HG02943 (cell line): ENCODE results near the gene GJA10.

ENCODE experiments used
- ATAC-seq: cut with Tn5 transposase; IDR thresholded peaks from one replicate; pipeline ENCODE4 v1.9.1; 2021; ENCODE audit warnings: mild to moderate bottlenecking, low read depth, moderate library complexity; ENCODE audit not compliant: unreplicated experiment

GJA10 gene

DNA sequence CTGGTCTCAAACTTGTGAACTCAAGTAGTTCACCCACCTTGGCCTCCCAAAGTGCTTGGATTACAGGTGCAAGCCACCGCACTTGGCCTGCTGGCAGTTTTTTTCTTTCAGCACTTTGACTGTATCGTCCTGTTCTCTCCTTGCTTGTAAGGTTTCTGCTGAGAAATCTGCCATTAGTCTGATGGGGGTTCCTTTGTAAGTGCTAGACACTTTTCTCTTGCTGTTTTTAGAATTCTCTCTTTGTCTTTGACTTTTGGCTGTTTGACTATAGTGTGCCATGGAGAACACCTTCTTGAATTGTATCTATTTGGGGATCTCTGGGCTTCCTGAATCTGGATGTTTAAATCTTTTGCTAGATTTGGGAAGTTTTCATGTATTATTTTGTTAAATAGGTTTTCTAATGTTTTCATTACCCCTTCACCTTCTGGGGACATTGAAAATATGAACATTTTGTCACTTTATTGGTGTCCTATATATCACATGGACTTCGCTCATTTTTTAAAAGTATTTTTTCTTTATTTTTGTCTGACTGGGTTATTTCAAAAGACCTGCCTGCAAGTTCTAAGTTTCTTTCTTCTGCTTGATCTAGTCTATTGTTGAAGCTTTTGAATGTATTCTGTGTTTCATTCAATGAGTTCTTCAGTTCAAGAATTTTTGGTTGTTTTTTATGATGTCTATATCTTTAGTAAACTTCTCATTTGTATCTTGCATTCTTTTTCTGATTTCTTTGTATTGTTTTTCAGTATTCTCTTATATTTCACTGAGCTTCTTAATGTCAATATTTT is 22.1 kb downstream of the GJA10 start:
- no peak for ATAC-seq

GRCh38 chr6:89917216-89917615 is 22.9 kb downstream of the GJA10 start:
- ATAC-seq = no peak

DNA sequence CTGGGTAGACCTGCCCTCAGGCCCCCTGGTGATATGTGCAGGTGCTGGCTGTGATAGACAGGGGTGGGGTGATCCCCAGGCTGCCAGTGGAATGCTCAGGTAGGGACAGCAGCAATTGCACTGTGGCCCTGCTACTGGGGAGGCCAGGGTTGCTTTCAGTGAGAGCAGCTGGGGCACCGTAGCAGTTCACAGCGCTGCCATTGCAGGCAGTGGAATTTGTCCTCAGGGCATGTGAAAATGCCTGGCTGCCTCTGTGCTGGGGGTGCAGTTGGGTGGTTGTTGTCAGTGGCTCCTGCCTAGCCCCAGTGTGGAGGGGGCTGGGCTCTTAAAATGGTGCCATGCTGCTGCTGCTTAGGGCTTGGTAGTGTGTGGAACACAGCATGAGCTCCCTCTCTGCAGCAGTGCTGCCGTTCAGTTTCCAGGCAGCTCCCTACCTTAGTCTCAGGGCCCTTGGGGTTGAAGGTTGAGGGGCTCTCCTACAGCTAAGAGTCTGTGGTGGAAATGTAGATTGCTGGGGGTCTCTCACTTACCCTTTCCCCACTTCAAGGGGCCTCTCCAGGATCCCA is 23.6 kb downstream of the GJA10 start:
- no peak for ATAC-seq

DNA sequence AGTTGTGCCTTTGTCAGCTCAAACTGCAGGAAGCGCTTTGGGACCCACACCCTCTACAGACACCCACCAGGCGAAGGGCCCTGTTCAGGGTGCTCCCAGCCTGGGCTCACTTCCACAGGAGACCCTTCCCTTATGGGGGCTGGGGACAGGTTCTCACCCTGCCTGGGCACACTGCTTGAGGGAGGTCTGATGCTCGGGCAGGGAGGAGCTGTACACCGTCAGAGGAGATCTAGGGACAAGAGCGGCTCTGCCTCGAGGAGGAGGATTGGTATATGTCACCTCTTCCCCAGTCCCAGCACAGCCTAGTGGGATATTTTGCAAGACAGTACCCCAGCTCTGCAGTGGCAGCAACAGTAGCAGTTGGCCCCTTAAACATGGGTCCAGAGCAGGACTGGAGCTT is 26.9 kb downstream of the GJA10 start:
- ATAC-seq = no peak

GRCh38 chr6:89921691-89922090 is 27.4 kb downstream of the GJA10 start:
- no peak for ATAC-seq

- ATAC-seq = no peak
Measured at GRCh38 chr6:89924231-89924630, 30.0 kb downstream of the GJA10 start.

DNA sequence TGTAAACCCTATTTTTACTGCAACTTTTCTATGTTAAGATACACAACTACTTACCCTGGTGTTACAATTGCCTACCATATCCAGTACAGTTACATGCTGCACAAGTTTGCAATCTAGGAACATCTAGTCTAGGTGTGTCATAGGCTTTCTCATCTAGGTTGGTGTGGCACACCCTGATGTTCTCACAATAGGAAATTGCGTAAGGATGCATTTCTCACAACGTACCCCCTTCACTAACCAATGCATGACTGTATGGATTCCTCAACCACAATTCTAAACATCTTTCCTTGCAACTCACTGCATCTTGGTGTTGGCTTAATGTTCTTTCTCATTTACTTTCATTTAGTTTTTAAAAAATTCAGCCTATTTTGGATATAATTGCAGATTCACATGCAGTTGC is 31.6 kb downstream of the GJA10 start:
- ATAC-seq = no peak

DNA sequence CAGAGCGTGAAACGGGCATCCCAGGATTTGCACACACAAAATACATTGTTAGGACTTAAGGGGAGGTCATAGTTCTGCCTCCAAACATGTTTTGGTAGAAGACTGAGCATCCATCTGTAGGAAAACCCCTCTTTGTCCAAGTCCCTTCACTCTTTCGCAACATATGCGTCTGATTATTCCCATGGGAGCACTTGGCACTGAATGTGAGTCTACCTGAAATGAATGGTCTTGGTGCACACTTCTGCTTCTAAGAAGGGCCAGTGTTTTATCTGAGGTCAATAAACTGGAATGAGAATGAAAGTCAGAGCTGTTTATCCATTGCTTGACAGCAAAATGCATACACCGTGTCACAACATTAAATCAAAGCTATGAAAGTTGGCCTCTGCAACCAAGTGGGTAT is 33.0 kb downstream of the GJA10 start:
- ATAC-seq = no peak

DNA sequence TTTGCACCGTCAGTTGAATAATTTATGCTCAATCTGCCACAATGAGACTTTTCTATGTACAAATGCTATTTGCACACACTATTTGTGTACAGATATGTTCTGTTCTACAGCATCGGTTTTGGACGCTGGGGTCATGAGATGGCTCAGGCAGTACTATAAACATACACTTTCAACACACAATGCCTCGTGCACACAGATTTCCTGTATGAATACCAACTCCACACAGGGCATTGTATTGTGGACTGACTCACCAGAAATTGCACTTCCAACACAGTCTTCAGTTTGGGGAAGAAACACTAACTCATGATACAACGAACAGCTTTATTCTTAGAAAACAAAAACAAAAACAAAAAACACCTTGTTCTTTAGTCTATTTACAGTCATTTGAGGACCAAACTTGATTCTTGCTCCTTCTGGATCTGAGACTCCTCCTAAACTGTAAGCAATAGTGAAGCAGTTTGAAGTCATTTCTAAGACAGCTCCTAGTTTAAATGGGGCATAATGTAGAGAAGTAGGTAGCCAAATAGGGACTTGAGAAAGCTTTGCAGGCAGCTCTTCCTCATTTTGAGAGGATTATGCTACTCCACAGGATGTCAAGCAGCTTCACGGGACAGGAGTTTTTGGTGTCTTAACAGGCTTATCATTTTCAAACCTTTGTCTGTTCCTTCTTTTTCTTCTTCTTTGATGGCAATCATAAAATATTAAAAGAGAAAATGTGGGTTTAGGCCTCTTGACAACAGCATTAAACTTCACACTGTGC is 33.7 kb downstream of the GJA10 start:
- ATAC-seq = no peak

- ATAC-seq = no peak
Measured at GRCh38 chr6:89928604-89929003, 34.3 kb downstream of the GJA10 start.

- ATAC-seq = no peak
Measured at GRCh38 chr6:89930789-89931188, 36.5 kb downstream of the GJA10 start.

- ATAC-seq = no peak
Measured at GRCh38 chr6:89932245-89932802, 38.1 kb downstream of the GJA10 start.

DNA sequence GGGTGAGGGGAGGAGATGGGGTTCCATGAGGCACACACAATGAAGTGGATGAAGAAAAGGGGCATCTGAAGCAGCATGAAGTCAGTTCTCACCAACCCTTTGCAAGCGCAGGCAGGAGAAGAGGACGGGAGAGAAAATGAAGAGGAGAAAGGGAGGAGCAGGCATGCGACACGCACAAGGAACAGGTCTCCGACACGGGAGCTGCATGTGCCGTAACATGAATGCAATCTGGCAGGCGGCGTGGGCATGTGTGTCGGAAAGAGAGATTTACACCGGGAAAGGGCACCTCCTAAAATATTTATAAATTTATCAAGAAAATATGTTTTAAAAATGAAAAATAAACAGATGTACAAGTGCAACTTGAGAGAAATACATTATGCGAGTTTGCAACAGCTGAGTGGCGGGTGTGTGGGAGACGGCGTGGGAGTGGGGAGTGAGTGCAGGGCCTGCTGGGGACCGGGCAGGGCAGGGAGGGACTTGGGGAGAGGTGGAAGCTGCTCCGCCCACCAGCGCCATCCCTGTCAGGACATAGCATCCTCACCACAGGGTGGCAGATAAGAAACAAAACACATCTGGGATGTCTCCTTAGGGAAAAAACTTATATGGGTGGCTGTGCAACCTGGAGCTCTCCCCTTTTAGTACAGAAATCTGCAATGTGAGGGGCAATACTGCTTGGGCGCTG is 40.6 kb downstream of the GJA10 start:
- ATAC-seq = no peak

DNA sequence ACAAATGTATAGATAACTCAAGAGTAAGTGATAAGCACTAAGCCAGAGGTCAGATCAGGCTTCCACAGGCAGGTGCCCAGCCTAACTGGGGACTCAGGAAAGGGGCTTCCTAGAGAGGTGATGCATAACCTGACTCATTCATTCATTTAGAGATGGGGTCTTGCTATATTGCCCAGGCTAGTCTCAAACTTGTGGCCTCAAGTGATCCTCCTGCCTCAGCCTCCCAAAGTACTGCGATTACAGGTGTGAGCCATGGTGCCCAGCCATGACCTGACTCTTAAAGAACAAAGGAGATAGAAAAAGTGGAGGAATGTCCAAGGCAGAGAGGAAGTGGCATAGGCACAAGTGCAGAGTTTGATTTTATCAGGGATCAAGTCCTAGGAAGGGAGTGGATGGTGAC is 41.9 kb downstream of the GJA10 start:
- no peak for ATAC-seq

DNA sequence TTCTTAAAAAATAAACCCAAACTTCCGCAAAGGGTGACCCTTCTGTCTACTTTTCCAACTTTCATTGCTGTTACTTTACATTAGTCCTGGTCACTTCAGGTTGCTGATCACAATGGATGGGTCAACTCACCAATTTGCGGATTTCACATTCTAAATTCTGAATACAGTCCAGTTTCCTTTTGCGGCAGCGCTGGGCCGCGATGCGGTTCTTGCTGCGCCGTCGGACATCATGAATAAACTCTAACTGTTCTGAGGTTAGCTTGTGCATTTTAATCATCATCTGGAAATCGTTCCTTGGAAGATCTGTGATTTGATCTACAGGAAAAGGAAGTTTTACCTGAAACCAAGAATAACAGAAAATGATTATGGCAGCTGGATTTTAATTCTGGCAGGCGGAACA is 43.7 kb downstream of the GJA10 start:
- no peak for ATAC-seq

DNA sequence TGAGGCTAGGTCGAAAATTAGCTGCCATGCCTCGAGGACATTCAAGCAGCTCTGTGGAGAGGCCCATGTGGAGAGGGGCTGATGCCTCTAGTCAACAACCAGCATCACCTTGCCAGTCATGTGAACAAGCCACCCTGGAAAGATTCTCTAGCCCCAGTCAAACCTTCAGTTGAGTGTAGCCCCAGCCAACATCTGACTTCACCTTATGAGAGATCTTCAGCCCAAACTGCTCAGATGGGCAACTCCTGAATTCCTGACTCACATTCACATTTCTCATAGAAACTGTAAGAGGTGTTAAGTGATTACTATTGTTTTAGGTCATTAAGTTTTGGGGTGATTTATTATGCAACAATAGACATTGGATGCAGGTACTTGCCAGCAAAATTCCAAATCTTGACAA is 44.9 kb downstream of the GJA10 start:
- ATAC-seq = no peak

DNA sequence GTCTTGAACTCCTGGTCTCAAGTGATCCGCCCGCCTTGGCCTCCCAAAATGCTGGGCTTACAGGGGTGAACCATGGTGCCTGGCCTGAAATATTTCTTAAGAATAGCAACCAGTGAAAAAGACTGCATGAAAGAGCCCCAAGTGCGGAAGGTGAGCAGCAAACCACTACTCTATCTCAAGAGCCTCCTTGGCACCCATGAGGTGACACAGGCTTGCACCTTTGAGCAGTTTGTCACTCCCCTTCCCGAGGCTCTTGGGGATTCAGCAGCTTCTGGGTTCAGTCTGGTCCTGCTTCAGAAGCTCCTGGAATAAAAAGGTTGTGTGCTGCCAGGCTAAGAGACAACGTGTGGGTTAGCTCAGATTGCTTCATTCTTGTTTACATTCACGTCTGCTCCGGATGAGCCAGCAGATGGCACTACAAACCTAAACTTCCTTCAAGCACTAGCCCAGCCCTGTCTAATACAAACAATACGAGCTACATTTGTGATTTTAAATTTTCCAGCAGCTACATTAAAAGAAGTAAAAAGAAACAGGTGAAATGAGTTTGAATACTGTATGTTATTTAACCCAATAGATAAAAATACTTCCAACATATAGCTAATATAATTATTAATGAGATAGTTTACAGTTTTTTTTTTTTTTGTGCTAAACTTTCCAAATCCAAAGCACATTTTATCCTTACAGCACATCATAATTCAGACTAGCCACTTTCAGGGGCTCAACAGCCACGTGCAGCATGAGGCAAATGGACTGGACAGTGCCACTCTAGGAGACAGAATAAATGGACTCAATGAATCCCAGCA is 46.2 kb downstream of the GJA10 start:
- ATAC-seq = no peak

GRCh38 chr6:89941031-89941762 is 46.9 kb downstream of the GJA10 start:
- ATAC-seq = no peak

DNA sequence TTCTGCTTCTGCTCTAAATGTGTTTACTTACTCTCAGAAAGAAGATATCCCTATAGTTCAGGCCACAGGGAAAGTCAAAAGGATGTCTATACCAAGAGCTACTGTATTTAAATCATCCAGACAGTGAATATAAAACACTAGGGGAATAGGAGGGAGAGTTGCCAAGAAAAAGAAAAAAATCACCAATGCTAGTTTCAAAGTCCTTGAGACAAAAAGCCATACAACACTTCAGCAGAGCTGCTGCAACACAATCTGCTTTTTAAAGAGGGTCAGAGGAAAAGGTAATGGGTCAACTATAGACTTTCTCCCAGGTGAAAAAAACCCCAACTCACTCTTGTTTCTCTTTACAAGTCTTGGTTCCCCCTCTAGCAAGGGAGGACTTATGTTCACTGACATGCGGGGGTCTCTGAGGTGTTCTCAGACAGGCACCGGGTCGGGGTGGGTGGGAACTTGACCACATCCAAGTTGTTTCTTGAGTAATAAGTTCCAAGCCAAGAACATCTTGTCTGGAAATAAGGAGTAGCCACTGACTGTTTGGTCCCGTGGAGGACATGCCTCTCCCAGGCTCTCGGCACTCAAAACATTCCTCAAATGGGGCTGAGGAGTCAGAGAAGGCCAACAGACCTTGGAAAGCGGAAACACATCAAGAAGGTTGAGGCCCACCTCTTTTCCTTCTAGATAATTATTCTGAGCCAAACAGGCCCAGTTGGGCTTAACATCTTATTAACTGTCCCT is 47.7 kb downstream of the GJA10 start:
- no peak for ATAC-seq
